T-helper 22 cell (primary cell): ENCODE results near the gene TRABD.

Experiments used
- DNase-seq: peaks from one replicate; pipeline ENCODE4 v3.0.0-alpha.2; 2020; ENCODE audit warnings: low read depth

The TRABD gene

GRCh38 chr22:50217543-50218152, 31.9 kb downstream of the TRABD start:
- no peak for DNase-seq

DNA sequence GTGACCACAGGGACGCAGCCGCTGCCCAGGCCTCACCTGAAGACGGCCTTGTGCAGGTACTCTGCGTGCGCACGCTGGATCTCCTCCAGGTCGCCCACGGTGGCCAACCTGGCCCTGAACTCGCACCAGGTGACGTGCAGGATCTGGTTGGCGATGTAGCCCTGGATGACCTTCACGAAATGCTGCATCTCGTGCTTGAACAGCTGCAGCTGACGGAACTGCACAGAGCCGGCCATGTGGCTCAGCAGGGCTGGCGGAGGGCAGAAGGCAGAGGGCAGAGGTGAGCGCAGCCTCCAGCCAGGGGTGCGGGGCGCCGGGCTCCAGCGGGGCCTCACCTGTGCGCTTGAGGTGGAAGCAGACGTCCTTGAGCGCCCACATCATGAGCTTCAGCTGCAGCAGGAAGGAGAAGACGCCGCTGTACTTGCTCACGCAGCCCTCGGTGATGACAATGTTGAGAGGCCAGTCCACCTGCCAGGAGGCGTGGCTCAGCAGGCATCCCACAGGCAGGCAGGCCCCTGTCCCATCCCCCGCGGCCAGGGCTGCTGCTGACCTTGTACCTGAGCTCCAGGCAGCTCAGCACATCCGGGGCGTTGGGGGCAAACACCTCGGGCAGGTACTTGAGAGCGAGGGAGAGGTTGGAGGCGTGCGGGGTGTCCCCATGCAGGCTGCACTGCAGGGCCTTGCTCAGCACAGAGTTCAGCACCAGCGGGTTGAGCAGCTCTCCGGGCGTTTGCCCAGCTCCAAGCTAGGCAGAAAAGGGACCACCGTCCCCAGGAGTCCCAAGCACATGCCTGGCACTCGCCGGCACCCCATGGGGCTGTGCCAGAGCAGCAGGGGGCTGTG, 32.7 kb downstream of the TRABD start:
- DNase-seq, result no peak

- no peak for DNase-seq
These were observed 33.4 kb downstream of the TRABD start for GRCh38 chr22:50218996-50219727.

GRCh38 chr22:50219800-50220602, 34.3 kb downstream of the TRABD start:
- no peak for DNase-seq

DNA sequence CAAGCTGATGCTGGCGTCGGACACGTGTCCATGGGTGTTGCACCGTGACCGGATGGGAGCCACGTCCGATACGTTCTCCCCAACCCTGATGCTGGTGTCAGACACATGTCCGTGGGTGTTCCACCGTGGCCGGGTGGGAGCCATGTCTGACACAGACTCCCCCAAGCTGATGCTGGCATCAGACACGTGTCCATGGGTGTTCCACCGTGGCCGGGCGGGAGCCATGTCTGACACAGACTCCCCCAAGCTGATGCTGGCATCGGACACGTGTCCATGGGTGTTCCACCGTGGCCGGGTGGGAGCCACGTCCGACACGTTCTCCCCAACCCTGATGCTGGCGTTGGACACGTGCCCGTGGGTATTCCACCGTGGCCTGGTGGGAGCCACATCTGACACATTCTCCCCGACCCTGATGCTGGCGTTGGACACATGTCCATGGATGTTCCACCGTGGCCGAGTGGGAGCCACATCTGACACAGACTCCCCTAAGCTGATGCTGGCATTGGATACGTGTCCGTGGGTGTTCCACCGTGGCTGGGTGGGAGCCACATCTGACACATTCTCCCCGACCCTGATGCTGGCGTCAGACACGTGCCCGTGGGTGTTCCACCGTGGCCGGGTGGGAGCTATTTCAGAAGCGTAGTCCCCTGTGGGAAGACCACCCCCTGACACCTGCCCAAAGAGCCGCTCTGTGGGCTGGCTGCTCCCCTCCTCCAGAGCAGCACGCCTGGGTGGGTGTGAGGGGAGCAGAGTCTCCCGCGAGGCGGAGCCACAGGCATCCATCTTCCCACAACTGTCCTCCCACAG, 35.1 kb downstream of the TRABD start:
- no peak for DNase-seq

DNA sequence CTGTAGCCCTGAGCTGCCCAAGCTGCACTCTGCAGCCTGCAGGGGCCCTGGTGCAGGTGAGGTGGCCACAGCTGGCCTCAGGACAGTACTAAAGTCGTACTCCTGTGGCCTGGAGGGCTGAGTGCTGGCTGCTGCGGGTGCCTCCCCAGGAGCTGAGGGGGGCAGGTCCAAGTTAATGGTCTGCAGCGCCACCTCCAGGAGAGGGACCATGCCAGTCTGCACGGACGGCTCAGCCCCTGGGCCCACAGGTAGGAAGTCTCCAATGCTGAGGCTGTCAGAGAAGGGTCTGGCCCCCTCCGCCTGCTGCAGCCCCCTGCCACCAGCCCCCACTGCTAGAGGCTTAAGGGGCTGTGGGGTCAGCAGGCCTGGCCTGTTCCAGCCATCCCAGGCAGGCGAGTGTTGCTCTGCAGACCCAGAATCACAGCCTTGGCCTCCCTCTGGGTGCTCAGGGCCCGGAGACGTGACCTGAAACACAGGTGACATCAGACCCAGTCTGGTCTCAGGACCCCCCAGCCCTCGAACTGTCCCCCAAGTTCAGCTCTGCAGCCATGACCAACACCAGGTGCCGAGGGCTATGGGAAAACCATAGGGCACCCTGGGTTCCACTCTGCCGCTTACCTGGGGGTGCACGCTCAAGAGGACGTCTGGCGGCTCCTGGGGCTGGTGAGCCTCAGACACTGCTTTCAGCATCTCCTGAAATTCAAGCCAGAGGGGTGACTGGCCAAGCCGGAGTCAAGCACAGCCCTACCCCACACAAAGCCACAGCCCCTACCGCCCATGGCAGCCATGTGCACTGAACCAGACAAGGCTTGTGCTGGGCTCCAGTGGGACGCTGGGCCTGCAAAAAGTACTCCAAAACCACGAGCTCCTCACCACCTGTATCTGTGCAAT, 35.9 kb downstream of the TRABD start:
- no peak for DNase-seq

- DNase-seq, result no peak
These were observed 36.8 kb downstream of the TRABD start for GRCh38 chr22:50222508-50222907.

DNA sequence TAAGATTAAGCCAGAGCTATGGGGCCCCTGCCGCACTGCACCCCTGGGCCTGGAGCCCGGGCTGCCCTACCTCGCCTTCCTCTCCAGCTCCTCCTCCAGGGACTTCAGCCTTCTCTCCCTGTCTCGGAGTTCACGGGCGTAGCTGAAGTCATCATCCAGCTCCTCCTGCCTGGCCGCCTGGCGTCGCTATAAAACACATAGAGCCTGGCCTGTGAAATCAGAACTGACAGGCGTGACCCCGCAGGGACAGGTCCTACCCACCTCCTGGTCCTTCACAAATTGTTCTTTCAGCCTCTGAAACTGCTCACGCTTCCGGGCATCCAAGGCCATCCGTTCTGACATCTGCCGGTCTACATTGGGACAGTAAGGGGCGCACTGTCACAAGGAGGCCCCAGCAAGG, 38.4 kb downstream of the TRABD start:
- DNase-seq, result no peak

DNA sequence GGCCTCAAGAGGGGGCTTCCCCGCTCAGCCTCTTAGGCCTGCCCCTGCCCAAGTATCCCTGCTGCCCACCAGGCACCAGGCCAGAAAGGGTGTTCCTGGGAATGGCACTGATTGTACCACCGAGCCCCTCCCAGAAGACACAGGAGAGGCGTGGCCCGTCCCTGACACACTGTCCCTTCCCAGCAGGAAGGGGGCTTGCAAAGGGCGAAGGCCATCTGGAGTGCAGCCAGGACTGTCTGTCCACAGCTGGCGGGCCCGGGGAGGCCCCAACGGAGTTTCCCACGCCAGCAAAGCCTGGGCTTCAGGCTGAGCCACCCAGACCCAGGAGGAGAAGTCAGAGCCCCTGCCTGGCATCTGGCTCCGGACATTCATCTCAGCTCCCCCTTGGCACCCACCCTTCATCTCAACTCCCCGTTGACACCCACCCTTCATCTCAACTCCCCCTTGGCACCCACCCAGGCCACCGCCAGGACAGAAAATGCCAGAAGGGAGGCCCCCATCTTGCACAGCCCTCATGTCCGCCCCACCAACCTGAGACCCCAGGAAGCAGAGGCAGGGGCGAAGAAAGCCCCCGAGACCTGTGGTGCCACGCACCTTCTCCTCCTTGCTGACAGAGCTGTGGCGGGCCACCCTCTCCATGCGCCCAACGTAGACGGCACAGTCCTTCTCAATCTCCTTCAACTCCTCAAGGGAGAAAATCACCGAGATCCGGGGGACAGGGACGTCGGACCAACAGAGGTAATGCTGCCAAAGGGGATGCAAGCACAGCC, 39.7 kb downstream of the TRABD start:
- DNase-seq, result no peak

DNA sequence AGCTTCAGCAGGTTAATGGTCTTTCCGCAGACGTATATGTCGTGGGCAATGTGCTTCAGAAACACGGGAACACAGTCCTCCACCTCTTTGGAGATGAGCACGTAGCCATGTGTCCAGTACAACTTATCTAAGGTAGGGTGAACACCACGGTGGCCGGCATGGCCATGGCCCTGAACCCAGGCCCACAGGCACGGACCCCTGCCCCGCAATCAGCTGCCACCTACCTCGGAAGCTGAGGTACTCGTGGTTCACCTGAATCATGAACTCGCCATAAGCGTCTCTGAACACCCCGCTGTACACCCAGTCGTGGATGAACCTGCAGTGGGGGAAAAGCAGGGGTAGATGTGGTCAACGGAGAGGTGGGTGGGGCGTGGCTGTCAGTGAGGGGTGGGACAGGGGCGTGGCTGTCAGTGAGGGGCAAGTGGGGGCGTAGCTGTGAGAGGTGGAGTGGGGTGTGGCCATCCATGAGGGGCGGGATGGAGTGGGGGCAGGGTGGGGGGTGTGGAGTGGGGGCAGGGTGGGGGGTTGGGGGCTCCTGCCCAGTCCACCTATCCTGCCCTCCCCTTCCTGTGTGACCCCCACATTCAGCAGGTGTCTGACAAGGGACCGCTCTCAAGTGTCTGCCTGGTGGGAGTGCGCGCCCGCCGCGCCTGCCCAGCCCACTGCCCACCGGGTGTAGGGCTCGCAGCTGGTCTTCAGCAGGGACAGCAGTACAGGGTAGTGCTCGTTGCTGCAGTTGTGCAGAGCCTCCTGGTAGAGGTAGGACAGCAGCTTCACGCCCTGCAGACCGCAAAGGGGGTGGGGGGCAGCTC, 40.6 kb downstream of the TRABD start:
- no peak for DNase-seq

DNA sequence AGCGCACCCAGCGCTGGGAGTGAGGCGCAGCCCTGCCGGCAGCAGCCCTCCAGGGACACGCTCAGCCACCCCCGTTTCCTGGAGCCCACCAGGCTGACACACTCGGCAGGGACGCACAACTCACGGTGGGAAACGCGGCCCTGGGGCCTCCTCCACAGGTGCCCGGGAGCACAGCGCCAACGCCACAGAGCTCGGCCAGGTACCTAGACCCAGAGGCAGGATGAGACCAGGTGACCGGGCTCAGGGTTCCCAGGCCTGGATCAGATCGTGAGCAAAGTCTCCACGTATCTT, 41.1 kb downstream of the TRABD start:
- DNase-seq, result no peak

DNA sequence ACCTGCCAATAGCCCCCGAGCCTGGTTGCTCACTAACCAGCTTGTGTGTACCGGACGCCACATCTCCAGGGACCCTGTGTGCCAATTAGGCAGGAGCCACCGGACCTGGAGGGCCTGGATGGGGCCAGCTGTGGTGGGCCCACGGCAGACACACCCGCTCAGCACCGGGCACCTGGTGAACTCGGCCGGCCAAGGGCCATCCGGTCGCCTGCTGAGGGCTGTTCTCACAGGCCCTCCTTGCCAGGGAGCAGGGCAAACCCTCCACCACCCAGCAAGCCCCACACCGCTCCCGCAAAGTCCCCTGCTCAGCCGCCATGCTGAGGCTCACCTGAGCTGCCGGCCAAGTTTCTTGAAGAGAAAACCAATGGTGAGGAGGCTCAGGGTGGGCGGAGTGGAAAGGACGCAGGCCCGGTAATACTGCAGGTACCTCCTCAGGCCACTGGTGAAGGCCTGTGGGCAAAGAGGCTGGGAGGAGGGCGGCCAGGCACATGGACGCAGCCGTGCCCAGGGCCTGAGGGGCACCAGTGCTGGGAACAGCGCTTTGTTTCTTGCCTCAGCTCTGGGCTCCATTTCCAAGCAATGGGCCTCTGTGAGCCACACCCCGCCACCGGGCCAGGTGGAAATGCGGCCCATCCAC, 42.0 kb downstream of the TRABD start:
- DNase-seq, result no peak

DNA sequence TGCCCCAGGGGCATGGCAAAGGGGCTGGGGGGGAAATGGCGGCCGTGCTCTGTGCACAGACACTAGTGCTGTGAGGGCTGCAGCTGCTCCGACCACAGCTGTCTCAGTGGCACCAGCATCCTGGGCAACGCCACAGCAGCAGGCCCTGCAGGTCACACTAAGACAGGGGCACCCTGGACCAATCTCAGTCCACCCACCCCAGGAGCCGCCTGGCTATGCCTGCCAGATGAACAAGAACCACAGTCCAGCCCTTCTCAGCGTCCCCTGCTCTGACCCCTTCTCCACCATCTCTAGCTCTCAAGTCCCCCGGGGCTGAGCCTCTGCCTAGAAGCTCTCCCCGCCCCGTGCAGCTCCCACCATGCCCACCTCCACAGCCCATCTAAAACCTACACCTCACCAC, 42.7 kb downstream of the TRABD start:
- no peak for DNase-seq

DNA sequence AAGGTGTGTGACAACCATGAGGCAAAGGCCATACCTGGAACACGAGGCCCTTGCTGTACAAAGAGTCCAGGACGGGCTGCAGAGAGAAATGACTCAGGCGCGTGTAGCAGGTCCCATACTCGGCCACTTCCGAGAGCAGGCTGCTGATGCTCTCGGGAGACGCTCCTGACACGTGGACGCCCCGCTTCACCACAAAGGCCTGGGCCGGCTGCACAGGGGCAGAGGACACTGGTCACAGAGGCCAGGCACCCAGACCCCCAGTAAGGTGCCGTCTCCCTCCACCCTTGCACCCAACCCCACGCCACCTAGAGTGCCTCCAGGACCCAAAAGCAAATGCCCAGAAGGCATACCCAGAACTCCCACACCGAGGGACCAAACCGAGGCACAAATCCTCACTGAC, 43.7 kb downstream of the TRABD start:
- DNase-seq, result no peak

GRCh38 chr22:50232481-50233151, 46.9 kb downstream of the TRABD start:
- no peak for DNase-seq

DNA sequence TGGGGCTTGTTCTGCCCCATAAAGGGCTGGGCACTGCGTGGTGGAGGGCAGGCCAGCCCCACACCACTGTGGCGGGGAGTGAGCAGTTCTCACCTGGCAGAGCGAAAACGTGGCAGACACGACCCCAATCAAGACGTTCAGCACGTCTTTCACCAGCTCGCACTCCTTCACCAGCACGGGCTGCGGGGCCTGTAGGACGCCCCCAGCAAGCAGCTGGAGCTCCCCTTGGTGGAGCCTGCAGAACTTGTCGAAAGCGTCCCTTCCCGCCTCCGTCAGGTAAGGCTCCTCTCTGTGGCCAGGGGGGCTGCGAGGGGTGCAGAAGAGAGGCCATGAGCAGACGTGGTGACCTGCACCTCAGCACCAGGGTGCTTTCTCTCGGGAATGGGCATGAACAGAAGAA, 47.5 kb downstream of the TRABD start:
- DNase-seq, result no peak

DNA sequence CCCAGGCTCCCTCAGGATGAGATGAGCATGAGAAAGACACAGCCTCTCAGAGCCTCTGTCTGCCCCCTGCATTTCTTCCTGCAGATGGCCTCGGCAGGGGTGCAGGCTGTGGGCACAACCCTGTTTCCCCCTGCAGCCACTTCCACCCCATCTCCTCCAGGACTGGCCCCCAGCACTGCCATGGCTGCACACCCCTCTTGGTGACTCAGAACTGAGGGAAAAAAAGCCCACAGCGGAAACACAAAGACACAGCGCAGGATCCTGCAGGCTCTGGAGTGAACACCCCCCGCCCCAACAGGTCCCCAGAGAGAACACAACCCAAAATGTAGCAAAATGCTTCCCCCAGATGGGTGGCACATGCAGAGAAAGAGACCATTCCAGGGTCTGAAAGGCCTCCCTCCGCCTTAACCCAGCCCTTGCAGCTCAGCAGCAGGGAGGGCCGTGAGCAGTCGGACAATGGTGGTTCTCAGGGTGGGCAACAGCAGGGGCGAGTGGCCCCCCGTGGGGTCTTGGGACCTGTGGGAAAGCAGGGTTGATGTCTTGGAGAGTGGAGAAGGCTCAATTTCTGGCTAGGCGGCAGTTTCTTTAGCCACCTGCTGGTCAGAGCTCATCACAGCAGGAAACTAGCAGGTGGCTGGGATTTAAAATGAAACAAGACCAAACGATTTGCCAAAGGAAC, 51.2 kb downstream of the TRABD start:
- no peak for DNase-seq
